Right ventricle myocardium superior (tissue), 1 donor: ENCODE data around the gene PHOX2A. TPM values are rescaled to one million over a fixed set of nuclear protein-coding genes. Genes with fewer than 3 reads are reported as not detected.
"Not testable (repeated sequence)": the region's sequence is repeated elsewhere in the genome, so short reads cannot be mapped to it uniquely, and the experiment has no call there.

Source experiments
- ATAC-seq: fragments of 200-7000 bp; cut with Tn5 transposase; one replicate; pipeline ENCODE4 v1.9.1; 2020; ENCODE audit warnings: mild to moderate bottlenecking; ENCODE audit not compliant: poor library complexity
- DNase-seq: peaks from one replicate; pipeline ENCODE4 v3.0.0-alpha.2; 2020
- intact Hi-C: fragments of 100-400 bp; cut with DNase I; formaldehyde crosslinking; loops from one replicate; pipeline ENCODE4 v1.11.2; 2022
- long read RNA-seq: library from polyadenylated mRNA; unstranded; transcript quantifications from one replicate; pipeline ENCODE4 v2.0.0, GENCODE V29; 2021
- total RNA-seq: library from RNA; stranded (reverse); fragmentation: NEBNext Ultra II Directional; extraction: Animal tissue kit (Norgen Biotek cat#: 25700); gene quantifications from one replicate; pipeline ENCODE4 v1.2.1, GENCODE V29; 2021
- donor health status: DM: no; HTN: yes; CAD: no; lungs with severe emphysema.

The PHOX2A gene
- not detected for total RNA-seq
- long read RNA-seq: 0 reads

DNA sequence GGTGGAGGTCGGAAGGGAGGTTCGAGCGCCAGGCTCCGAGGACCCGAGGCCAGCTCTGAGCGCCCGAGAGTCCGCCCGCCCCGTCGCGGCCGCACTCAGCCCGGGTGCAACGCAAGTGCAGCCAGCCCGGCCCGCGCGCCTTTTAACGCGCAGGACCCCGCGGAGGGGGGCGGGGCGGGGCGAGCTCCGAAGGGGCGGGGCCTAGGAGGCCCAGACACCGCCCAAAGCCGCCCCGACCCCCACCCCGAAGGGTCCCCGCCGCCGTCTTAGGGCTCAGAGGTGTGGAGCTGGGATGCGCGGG, at the start of gene PHOX2A:
Gene PHOX2A (minus strand): TSS at position 117 of the 301 bp plus-strand sequence. CDS start 172 bp downstream, outside the sequence.
- intact Hi-C loops: no loop called here
- DNase-seq (no peak), ATAC-seq (no peak)

DNA sequence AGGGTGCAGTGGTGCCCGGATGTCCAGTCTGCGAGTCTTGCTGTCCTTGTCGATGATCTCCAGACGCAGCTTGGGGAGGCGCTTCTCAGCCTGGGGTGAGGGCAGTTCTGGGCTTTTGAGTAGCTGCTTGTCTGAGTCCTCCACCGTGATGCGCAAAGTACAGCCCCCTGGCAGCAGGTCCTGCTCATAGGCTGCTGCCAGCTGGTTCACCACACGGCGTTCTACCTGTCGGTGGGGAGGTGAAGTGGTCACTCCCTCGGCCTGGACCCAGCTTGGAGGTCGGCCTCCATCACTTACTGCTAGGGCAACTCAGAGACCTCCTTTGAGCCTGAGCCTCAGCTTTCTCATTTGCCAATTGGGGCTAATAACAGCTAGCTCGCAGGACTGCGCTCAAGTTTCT, 49.4 kb upstream of the PHOX2A start:
- intact Hi-C loops: no loop called here
- no peak for ATAC-seq
- DNase-seq: no peak

DNA sequence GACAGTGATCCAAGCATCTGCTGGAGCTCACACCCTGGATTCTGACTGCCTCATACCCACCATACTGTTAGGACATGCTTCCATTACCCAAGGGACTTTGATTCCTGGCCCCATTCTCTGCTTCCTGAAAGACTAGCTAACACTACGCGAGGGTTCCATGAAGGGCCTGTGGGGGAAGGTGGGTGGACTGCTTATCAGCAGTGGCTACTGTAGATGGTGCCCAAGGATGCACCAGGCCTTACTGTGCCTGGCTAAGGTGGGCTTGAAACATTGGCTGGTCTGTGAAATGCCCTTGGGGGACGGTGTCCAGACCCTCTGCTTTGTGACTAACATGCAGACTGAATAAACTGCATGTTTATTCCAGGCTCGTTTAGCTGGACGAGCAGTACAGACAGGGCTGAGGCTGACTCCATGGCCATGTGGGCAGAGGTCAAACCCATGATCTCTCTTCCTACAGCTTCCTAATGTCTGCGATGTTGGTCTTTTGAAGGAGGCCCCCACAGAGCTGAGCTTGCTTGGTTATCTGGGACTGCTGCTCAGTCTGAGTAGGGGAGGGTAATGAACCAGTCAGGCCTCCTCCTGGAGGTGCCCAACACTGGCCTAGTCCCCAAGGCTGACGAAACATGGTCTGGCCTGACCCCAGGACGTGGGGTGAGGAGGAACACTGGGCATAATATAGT, 48.3 kb upstream of the PHOX2A start:
- DNase-seq: no peak
- intact Hi-C loops: no loop called here
- ATAC-seq: no peak

DNA sequence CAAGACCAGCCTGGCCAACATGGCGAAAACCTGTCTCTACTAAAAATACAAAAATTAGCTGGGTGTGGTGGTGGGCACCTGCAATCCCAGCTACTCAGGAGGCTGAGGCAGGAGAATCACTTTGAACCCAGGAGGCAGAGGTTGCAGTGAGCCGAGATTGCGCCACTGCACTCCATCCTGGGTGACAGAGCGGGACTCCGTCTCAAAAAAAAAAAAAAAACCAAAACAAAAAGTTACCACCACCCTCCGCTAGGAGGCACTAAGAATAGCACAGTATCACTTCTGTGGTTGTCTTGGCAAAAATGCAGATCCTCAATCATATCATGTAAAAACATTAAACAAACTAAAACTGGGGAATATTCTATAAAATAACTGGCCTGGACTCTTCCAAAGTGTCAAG, 46.8 kb upstream of the PHOX2A start:
- DNase-seq, ATAC-seq, intact Hi-C loops: not testable (repeated sequence)

DNA sequence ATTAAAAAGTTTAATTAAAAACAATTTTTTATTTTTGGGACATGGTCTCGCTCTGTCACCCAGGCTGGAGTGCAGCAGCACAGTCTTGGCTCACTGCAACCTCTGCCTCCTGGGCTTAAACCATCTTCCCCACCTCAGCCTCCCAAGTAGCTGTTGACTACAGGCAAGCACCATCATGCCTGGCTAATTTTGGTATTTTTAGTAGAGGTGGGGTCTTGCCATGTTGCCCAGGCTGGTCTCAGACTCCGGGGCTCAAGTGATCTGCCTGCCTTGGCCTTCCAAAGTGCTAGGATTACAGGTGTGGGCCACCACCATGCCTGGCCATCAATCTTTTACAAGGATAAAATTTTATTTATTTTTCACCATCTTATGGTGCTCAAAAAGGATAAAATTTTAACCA, 43.3 kb upstream of the PHOX2A start:
- DNase-seq: no peak
- ATAC-seq: no peak
- intact Hi-C loops: no loop called here

DNA sequence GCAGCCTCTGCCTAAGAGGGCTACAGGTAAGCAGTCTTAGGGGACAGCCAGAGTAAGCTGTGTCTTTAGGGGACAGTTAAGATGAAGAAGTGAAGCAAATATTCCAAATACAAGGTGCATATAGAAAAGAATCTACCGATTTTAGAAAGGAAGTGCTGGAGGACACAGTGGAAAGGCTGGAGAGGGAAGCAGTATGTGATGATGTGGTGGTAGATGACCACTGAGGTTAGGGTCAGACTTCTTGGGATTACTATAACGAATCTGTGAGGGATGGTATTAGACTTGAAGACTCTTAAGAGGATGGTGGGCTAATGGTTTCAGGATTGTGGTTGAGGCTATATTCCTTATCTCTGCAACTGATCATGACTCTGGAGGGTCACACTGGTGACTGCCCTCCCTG, 40.0 kb upstream of the PHOX2A start:
- ATAC-seq (no peak), DNase-seq (no peak)
- intact Hi-C loops: no loop called here

DNA sequence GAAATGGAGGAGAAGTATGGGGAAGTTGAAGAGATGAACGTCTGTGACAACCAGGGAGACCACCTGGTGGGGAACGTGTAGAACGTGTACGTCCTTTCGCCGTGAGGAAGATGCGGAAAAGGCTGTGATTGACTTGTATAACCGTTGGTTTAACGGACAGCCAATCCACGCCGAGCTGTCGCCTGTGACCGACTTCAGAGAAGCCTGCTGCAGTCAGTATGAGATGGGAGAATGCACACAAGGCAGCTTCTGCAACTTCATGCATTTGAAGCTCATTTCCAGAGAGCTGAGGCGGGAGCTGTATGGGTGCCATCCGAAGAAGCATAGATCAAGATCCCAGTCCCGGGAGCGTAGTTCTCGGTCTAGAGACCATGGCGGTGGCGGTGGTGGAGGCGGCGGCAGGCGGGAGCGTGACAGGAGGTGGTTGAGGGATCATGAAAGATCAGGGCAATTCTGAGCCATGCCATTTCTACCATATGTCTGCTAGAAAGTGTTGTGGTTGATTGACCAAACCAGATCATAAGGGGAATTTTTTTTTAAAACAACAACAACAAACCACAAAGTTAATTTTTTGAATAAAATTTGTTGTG, 36.8 kb upstream of the PHOX2A start:
- no peak for ATAC-seq
- intact Hi-C loops: no loop called here

DNA sequence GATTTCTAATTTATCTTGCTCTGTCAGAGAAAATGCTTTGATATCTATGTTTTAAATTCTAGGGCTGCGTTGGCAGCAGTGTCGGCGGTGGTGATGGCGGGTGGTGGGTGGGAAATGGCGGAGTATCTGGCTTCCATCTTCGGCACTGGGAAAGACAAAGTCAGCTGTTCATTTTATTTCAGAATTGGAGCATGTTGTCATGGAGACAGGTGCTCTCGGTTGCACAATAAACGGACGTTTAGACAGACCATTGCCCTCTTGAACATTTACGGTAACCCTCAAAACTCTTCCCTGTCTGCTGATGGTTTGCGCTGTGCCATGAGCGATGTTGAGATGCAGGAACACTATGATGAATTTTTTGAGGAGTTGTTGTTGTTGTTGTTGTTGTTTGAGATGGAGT, 36.1 kb upstream of the PHOX2A start:
- intact Hi-C loops: no loop called here
- ATAC-seq (no peak), DNase-seq (no peak)

More for the DNA sequence above, 36.8 kb upstream of the PHOX2A start:
- DNase-seq: no peak

DNA sequence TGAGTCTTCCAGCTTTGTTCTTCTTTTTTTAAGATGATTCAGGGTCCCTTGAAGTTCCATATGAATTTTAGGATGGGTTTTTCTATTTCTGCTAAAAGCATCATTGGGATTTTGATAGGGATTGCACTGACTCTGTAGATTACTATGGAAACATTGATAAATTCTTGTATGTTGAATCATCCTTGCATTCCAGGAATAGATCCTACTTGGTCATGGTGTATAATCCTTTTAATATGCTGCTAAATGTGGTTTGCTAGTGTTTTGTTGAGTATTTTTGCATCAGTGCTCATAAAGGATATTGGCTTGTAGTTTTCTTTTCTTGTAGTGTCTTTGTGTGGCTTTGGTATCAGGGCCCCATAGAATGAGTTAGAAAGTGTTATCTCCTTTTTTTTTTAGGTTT, 34.9 kb upstream of the PHOX2A start:
- DNase-seq: no peak
- ATAC-seq: no peak
- intact Hi-C loops: no loop called here

DNA sequence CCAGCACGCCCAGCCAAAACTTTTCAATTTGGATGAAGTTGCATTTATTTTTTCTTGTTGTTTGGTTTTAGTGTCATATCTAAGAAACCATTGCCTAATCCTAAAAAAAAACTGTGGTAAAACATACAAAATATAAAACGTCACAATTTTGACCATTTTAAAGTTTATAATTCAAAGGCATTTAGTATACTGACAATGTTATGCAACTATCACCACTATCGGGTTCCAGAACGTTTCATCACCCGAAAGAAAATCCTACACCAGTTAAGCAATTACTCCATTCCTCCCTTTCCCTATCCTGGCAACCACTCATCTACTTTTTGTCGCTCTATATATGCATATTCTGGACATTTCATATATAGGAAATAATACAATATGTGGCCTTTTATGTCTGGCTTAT, 30.5 kb upstream of the PHOX2A start:
- DNase-seq: no peak
- intact Hi-C loops: no loop called here
- ATAC-seq: no peak

DNA sequence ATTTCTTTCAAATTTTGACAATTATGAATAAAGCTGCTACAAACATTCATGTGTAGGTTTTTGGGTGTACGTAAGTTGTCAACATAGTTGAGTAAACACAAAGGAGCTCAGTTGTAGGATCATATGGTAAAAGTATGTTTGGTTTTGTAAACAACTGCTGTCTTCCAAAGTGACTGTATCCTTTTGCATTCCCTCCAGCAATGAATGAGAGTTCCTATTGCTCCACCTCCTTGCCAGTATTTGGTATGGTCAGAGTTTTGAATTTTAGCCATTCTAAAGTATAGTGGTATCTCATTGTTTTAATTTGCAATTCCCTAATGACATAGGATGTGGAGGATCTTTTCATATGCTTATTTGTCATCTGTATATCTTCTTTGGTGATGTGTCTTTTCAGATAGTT, 28.0 kb upstream of the PHOX2A start:
- intact Hi-C loops: no loop called here
- no peak for ATAC-seq
- no peak for DNase-seq

DNA sequence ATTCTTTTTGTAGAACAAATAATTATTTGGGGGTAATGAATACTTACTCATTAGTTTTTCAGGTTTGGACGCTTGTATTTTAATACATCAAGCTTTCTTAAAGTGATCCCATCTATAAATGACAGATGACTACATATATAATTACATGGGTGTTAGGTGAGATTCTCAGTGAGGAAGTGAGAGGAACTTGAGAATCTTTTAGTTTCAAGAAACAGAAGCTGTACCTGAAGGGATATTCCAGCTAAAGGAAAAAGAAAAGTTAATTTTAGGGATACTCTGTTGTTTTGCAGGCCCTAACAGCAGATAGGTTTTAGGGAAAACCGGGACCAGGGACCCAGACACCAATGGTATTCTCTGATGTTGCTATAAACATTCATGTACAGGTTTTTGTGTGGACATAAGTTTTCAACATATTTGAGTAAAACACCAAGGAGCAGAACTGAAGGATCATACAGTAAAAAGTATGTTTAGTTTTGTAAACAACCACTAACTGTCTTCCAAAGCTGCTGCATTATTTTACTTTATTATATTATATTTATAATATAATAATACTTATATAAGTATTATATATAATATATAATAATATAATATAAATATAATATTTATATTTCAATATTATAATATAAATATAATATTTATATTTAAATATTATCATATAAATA, 24.1 kb upstream of the PHOX2A start:
- DNase-seq (no peak), ATAC-seq (no peak)
- intact Hi-C loops: no loop called here

DNA sequence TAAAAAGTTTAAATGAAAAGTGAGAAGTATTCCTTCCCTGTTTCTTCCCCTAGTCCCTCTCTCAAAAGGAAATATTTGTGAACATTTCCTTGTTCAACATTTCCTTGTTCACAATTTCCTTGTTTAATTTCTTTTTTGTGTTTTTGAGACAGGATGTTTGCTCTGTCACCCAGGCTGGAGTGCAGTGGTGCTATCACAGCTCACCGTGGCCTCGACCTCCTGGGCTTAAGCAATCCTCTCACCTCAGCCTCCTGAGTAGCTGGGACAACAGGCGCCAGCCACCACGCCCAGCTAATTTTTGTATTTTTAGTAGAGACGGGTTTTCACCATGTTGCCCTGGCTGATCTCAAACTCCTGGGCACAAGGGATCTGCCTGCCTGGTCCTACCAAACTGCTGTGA, 23.0 kb upstream of the PHOX2A start:
- DNase-seq, ATAC-seq, intact Hi-C loops: not testable (repeated sequence)

DNA sequence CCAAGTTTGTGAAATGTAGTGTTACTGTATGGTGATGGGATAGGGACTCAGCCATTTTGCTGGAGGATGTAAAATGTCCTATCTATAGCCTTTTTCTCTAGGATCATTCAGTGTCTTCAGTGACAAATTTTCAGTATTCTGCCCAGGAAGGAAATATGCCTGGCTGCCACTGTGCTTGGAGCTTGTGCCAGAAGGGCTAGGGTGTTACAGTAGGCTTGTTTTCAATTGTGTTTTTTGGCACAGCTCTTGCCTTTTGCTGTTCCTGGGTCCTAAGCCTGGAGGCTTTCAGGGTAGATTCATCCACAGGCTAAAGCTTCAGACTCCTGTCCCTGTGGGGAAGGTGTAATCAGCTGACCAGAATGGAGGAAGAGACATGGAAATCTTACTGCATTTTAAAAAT, 22.0 kb upstream of the PHOX2A start:
- no peak for DNase-seq
- ATAC-seq: no peak
- intact Hi-C loops: no loop called here

DNA sequence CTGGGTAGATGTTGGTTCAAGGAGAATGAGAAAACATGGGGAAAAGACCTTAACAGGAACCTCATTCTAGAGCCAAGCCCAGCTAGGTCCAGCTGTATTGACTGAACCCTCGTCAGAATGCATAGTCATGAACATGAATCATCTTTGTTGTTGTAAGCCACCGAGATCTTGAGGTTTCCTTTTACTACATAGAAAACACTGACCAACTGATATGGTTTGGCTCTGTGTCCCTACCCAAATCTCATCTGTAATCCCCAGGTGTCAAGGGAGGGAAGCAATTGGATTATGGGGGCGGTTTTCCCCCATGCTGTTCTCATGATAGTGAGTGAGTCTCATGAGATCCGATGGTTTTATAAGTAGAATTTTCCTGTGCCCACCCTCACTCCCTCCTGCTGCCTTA, 19.4 kb upstream of the PHOX2A start:
- DNase-seq (no peak), ATAC-seq (no peak)
- intact Hi-C loops: no loop called here

DNA sequence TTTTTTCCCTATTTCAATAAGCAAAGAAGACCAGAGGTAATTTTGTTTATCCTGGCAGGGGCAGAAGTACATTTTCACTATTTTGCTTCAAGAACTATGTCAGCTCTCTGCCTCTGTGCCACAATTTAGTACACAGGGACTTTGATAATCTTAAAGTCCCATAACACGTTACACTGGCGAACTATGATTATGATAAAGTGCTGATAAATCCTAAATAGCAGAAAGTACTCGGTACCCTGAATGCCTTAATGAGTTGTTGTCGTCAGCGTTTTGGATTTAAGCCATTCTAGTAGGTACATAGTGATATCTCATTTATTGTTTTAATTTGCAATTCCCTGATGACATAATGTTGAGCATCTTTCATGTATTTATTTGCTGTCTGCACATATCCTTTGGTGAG, 16.6 kb upstream of the PHOX2A start:
- DNase-seq: no peak
- ATAC-seq: no peak
- intact Hi-C loops: no loop called here

DNA sequence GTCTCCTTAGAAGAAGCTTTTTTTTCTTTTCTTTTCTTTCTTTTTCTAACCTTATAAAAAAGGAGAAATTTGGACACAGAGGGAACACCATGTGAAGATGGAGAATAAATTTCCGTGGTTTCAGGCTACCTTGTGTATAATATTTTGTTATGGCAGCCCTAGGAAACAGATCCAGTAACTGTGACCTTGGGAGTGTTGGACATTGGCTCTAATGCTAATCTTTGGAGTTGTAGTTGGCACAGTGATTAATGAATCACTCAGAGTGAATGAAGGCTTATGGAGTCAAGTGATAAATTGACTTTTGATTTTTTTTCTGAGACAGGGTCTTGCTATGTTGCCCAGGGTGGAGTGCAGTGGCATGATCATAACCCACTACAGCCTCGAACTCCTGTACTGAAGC, 15.5 kb upstream of the PHOX2A start:
- intact Hi-C loops: no loop called here
- ATAC-seq: no peak

DNA sequence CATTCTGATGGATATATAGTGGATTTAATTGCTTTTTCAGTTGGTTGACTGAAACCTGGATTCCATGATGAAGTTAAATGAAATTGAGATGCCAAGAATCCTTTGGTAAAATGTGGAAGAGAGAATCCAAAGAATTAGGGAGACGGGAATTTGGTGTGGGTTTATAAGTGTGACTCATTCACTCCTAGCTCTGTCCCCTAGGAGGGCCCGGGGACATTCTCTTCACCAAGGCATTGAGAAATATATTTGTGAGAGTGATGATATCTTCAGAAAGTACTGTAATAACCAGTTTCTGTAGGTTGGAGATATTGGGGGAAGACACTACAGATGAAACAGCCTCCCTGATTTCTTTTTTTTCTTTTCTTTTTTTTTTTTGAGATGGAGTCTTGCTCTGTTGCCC, 13.6 kb upstream of the PHOX2A start:
- ATAC-seq (no peak), DNase-seq (no peak)
- intact Hi-C loops: no loop called here

More for the DNA sequence above, 15.5 kb upstream of the PHOX2A start:
- no peak for DNase-seq

DNA sequence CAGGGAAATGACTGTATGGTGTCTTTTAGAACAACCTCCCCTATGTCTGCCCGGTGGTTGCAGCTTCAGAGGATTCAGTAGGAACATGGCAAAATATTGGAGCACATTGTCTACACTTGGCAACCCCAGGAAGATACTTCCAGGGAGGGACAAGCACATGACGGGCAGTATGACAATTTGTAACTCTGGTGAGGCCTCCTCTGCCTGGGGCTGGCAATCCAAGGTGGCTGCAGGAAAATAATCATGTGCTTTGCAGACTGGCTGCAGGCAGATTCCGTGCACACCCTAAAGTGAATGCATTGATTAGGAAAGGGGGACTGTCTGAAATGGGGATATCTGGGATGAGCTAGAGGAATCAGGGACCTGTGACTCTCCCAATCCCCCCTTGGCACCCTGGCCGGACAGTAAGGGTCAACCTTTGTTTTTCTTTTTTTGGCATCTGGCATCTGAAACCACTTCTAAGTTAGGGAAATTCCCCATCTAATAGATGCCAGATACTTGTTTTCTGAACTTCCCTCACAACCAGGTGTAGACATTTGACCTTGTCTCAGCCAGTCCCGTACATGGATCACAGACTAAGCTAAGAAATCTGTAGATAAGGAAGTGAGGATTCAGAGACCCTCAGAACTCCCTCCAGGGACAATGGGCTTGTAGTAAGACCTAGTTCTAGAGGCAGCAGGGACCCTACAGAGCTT, 10.5 kb upstream of the PHOX2A start:
- intact Hi-C loops: no loop called here
- DNase-seq: no peak
- ATAC-seq: no peak

DNA sequence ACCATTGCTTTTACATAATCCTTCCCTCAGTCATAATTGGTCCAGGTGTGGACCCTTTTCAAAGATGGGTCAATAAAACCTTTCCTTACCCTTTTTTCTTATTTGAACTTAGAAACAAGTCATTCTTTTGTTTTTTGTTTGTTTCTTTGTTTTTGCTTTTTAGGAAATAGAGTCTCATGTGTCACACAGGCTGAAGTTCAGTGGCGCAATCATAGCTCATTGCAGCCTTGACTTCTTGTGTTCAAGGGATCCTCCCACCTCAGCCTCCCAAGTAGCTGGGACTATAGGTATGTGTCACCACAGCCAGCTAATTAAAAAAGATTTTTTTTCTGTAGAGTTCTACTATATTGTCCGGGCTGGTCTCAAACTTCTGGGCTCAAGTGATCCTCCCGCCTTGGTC, 9.4 kb upstream of the PHOX2A start:
- intact Hi-C loops: no loop called here
- ATAC-seq (no peak), DNase-seq (no peak)
